ENCODE results near the gene CYP2W1. TPM values are rescaled to one million over a fixed set of nuclear protein-coding genes. Genes with fewer than 3 reads are reported as not detected.

CYP2W1 gene
- total and polyA plus RNA-seq, 2 donors (not counting 3 experiments of a cell fraction or from before 2014, with no cell fraction given), result not detected

DNA sequence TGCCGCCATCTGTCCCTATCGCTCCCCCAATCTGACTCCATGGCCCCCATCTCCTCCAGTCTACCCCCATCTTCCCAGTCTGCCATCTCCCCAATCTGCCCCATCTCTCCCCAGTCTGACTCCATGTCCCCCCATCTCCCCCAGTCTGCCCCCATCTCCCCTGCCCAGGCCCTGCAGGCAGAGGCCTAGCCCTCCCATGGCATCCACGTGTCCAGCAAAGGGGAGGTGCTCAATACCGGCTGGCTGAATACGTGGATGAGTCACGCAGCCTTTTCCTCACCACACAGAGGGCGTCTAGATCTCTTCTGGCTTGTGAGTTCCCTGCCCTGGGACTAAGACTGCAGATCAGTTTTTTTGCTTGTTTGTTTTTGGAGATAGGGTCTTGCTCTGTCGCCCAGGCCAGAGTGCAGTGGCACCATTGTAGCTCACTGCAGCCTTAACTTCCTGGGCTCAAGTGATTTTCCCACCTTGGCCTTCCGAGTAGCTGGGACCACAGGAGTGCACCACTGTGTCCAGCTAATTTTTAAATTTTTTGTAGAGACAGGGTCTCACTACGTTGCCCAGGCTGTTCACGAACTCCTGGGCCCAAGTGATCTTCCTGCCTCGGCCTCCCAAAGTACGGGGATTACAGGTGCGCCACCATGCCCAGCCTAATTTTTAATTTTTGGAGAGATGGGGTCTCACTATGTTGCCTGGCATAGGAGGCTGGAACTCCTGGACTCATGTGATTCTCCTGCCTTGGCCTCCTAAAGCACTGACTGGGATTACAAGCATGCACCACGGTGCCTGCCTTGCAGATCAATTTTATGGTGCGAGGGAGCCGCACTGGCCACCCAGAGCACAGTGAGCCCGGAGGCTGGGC lies 46.0 kb downstream of the CYP2W1 start:
- Histone ChIP-seq H2AFZ (ENCODE audit: low read depth, low read length) (no peak overlapping the region), H3K79me2 (ENCODE audit: control insufficient read depth, insufficient read depth, low read length) (peaks cover 17% of the 10 kb centered on the region), H3K9ac (replicated peaks; ENCODE audit: extremely low read depth, insufficient read depth, low read length) (peak overlapping the region; percentile 68), H3K27me3 (ENCODE audit: control insufficient read depth in 2 of 2, insufficient read depth in 2 of 2, low read length in 2 of 2) (no peaks in the 10 kb centered on the region), H3K36me3 (ENCODE audit: control insufficient read depth in 2 of 2, extremely low read depth in 1 of 2, insufficient read depth in 2 of 2, low read length in 2 of 2) (peaks cover 0 to 7% of the 10 kb centered on the region in 2 experiments), H3K9me3 (replicated peaks; ENCODE audit: control insufficient read depth, insufficient read depth, low read length) (no peaks in the 10 kb centered on the region), H3K4me1 (ENCODE audit: control insufficient read depth, extremely low read depth, insufficient read depth, low read length) (peaks cover 8% of the 10 kb centered on the region), H3K9me1 (replicated peaks; ENCODE audit: control insufficient read depth, extremely low read depth, insufficient read depth, low read length) (no peaks in the 10 kb centered on the region), H3K4me2 (ENCODE audit: insufficient read depth, low read length) (no peak overlapping the region), H3K27ac (ENCODE audit: insufficient read depth, low read depth, low read length) (peak overlapping the region; percentile 26), H4K20me1 (replicated peaks; ENCODE audit: control insufficient read depth, extremely low read depth, insufficient read depth, low read length) (no peaks in the 10 kb centered on the region), H3K4me3 (replicated peaks in 1 of 3; ENCODE audit: insufficient read depth in 1 of 3, low read depth in 1 of 3, low read length in 3 of 3) (peak overlapping the region in 1 of 3 experiments; percentile 80)
- no peak for TF ChIP-seq GATA2 (IDR thresholded peaks at IDR 0.05; ENCODE audit: insufficient read depth, insufficient read length, low read depth, low read length)
- TF ChIP-seq, protein P1, sequence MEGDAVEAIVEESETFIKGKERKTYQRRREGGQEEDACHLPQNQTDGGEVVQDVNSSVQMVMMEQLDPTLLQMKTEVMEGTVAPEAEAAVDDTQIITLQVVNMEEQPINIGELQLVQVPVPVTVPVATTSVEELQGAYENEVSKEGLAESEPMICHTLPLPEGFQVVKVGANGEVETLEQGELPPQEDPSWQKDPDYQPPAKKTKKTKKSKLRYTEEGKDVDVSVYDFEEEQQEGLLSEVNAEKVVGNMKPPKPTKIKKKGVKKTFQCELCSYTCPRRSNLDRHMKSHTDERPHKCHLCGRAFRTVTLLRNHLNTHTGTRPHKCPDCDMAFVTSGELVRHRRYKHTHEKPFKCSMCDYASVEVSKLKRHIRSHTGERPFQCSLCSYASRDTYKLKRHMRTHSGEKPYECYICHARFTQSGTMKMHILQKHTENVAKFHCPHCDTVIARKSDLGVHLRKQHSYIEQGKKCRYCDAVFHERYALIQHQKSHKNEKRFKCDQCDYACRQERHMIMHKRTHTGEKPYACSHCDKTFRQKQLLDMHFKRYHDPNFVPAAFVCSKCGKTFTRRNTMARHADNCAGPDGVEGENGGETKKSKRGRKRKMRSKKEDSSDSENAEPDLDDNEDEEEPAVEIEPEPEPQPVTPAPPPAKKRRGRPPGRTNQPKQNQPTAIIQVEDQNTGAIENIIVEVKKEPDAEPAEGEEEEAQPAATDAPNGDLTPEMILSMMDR (IDR thresholded peaks at IDR 0.05; ENCODE audit: extremely low read depth in 1 of 2, insufficient read depth in 1 of 2, low read depth in 1 of 2, low read length in 2 of 2), result no peak
- no peak for TF ChIP-seq POLR2AphosphoS5 (IDR thresholded peaks at IDR 0.05; ENCODE audit: insufficient read depth, low read depth, low read length)
- no peak for TF ChIP-seq POLR2A (IDR thresholded peaks at IDR 0.05; ENCODE audit: low read depth, low read length)
- TF ChIP-seq, protein P2, sequence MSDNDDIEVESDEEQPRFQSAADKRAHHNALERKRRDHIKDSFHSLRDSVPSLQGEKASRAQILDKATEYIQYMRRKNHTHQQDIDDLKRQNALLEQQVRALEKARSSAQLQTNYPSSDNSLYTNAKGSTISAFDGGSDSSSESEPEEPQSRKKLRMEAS (IDR thresholded peaks at IDR 0.05; ENCODE audit: insufficient read depth, insufficient read length), result peak; percentile 89
- peak; percentile 69 for TF ChIP-seq JUN (IDR thresholded peaks at IDR 0.05; ENCODE audit: borderline replicate concordance, insufficient read depth, insufficient read length, low read depth)
- TF ChIP-seq EZH2 (IDR thresholded peaks at IDR 0.05; ENCODE audit: borderline replicate concordance, low read depth, low read length, severe bottlenecking), result no peak
- TF ChIP-seq MYC (IDR thresholded peaks at IDR 0.05; ENCODE audit: low read depth, low read length), result peak; percentile 59
- peak; percentile 85 for TF ChIP-seq FOS (IDR thresholded peaks at IDR 0.05; ENCODE audit: borderline replicate concordance, insufficient read depth, low read length)
- dilution Hi-C loops (cut with MboI; ENCODE audit: extremely low pct_ligation_motif_present, low sequenced_read_pairs), result no loop called here
- ChIA-PET POLR2A (interaction anchor here (0.7 kb wide), 1 partner anchor 12 kb away, joined by 3 read pairs; no protein-coding TSS in a partner anchor), CTCF (interaction anchor here (0.9 kb wide), 1 partner anchor 37 kb away, joined by 5 read pairs; no protein-coding TSS in a partner anchor)
- peak; percentile 97 for FAIRE-seq
- no TSS peak for BruUV-seq (replicated peaks)
- intact Hi-C loops (cut with micrococcal nuclease), result loop anchor here (1.0 kb wide), 3 partner anchors 31 to 36 kb away; no protein-coding TSS in a partner anchor
- peak; percentile 89 for DNase-seq (ENCODE audit: low read depth, low spot score)

All from endothelial cell of umbilical vein (primary cell).